Esophagus mucosa (tissue), 1 donor: ENCODE results near the gene DRAP1. TPM values are rescaled to one million over a fixed set of nuclear protein-coding genes. Genes with fewer than 3 reads are reported as not detected.
"Not testable (repeated sequence)": the region's sequence is repeated elsewhere in the genome, so short reads cannot be mapped to it uniquely, and the experiment has no call there.

Source experiments
- ATAC-seq: fragments of 200-7000 bp; cut with Tn5 transposase; one replicate; pipeline ENCODE4 v1.9.1; 2020
- total RNA-seq: library from RNA; stranded (reverse); gene quantifications from one replicate; pipeline ENCODE4 v1.2.4, GENCODE V29; 2023
- donor health status: DM: yes; HTN: yes; CAD: no.

The DRAP1 gene
- total RNA-seq, 1 donor from 2014 or later: 76.2 TPM

GRCh38 chr11:65886826-65887722, 32.2 kb upstream of the DRAP1 start:
- ATAC-seq: no peak

DNA sequence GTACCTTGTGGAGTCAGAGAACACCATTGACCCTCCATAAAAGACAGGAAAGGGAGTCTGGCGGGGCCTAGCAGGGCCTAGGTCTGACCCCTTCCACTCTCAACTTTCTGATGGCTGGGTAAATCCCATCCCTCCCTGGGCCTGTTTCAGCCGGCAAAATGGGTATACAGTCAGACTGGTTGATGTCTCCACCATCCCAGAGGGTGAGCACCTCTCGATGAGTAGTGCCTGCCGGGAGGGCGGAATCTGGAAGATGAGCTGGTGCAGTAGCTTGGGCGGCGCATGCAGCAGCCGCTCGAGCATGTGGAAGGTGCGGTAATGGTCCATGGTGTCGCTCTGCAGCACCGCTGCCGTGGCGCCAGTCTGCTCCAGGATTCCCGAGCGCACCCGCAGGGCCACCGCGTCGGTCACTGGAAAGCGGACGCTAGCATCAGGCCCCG, 31.5 kb upstream of the DRAP1 start:
- ATAC-seq: peak; percentile 5

DNA sequence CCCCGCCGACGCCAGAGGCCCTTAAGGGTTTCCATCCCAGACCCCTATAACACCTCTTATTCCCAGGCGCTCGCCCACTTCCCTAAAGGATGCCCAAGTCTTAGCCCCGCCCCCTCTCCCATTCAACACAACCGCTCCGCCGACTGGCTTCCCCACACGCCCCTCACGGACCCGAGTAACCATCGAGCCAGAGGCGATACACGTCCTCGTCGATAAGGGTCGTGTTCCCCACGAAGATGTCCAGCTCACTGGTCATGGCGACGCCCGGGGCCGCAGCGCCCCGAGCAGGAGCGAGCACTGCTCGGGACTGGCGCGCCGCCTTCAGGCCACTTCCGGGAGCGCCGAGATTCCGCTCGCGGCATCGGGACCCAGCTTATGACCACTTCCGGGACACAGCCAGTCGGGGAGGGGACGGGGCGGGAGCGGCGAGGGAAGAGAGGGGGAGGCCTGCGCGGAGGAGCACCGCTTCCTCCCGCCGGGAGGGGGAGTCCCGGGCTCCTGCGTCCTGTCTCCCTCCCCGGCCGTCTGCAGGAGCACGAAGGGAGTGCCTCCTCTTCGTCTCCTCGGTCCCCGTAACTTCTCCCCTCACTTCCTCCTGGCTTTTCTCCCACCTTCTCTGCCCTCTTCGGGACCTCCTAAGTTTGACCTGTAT, 30.9 kb upstream of the DRAP1 start, which contains the start of gene FIBP:
Gene FIBP (minus strand): TSS at position 309 of the 652 bp plus-strand sequence. CDS start 53 bp downstream, at position 256.
- peak; percentile 80 for ATAC-seq

DNA sequence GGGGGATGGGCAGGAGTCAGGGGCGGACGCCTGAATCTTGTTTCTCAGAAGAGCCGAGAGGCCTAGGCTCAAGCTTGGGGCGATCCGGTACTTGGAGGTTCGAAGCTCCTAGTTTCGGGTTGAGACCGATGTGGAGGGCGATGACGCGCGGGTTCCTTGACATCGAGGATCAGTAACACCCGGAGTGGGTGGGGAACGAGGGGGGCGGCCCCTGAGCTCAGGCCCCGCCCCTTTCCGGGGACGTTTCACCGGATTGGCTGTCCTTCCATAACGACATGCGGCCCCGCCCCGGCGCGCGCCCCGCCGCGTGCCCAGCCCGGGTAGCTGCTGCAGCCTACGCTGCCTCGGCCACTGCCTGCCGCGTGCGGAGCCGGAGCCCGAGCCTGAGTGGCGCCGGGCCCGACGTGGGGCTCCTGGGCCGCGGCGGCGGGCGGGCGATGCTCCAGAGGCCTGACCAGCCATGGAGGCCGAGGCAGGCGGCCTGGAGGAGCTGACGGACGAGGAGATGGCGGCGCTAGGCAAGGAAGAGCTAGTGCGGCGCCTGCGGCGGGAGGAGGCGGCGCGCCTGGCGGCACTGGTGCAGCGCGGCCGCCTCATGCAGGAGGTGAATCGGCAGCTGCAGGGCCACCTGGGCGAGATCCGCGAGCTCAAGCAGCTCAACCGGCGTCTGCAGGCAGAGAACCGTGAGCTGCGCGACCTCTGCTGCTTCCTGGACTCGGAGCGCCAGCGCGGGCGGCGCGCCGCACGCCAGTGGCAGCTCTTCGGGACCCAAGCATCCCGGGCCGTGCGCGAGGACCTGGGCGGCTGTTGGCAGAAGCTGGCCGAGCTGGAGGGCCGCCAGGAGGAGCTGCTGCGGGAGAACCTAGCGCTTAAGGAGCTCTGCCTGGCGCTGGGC, 28.7 kb upstream of the DRAP1 start, which contains the start of gene CCDC85B:
Gene CCDC85B (plus strand): TSS at position 350 of the 895 bp plus-strand sequence. CDS start 111 bp downstream, at position 461.
- ATAC-seq: peak; percentile 80

GRCh38 chr11:65891219-65892136, 27.7 kb upstream of the DRAP1 start:
- no peak for ATAC-seq

DNA sequence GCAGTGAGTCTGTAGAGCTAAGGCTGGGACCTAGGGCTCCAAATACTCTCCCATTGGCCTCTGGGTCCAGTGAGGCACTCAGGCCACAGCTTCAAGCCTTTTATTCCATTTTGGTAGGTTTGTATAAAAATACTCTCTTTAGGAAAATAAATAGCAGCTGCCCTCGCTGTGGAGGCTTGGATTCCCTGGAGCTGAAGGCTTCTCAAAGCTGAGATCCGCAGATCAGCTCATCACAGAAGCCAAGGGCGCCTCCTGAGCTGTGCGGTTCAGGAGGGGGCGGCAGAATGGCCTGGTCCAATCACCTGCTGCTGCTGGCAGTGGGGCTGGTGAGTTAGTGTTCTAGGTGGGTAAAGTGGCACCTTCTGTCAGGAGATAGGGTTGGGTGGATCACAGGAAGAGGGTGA, 27.1 kb upstream of the DRAP1 start:
- not testable (repeated sequence) for ATAC-seq

DNA sequence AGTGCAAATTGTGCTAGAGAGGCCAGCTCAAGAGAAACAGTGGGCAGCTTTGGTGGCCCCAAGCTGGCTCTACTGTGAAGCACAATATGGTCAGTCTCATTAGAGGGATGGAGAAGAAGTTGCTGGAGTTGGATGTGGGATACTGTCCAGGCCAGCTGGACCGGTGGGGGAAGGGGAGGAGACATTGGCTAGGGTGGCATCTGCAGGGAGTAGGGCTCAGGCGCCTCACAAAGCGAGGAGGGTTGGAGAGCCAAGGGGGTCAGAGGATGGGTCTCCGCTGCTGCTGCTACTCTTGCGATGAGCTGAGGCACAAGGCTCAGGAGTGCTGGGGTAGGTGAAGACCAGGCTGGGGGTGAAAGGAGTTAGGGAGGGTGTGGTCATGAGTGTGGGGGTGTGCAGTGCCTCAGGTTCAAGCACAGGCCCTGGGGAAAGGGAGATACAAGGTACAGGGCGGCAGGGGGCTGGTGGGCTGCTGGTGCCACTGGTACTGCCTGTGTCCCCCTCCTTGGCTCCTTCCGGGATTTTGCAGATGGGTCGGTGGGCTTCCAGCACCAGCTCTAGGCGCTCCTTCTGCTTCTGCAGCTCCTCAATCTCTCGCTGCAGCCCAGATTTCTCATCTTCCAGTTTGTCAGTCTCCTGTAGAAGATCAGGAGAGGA, 26.4 kb upstream of the DRAP1 start:
- ATAC-seq: no peak

DNA sequence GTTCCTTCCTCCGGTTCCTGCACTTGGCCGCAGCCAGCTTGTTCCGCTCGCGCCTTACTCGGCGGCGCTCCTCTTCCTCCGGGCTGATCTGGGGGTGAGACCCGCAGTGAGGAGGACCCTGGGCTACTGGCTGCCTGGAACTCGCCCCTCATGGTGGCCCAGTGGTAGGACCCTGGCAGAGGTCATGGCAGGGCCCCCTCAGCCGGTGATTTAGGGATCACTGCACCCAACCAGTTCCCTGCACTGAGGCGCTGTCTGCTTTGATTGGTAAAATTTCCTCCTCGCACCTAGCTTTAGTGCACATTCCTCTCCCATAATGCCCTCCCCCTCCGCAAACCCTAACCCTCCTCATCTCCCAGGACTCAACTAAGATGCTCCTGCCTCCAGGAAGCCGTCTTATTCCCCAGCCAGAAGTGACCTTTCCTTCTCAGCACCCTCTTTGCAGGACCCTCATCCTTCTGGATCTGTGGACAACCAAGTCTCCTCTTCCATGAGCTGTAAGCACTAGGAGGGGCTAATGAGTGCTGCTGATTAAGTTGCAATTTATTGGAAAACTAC, 25.1 kb upstream of the DRAP1 start:
- ATAC-seq: no peak

DNA sequence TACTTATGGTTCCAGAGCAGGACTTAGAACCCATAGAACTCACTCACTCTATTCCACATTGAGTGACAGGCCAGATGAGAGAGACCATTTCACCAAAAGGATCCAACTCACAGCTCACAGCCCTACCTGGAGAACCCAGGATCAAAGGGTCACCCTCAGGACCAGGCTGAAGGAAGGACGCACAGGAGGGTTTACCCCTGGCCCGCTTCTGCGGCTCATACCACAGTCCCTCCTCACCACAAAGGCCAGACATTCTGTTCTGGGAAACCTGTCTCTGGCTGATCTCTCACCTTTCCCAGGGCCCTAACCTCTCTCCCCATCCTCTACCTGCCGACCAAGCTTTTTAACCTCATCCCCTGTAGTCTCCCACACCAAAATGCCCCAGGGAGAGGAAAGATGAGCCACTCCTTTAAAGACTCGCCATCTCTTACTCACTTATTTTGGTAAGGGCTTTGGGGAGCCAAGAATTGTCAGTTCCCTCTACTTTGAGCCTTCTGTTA, 23.7 kb upstream of the DRAP1 start:
- ATAC-seq: no peak

DNA sequence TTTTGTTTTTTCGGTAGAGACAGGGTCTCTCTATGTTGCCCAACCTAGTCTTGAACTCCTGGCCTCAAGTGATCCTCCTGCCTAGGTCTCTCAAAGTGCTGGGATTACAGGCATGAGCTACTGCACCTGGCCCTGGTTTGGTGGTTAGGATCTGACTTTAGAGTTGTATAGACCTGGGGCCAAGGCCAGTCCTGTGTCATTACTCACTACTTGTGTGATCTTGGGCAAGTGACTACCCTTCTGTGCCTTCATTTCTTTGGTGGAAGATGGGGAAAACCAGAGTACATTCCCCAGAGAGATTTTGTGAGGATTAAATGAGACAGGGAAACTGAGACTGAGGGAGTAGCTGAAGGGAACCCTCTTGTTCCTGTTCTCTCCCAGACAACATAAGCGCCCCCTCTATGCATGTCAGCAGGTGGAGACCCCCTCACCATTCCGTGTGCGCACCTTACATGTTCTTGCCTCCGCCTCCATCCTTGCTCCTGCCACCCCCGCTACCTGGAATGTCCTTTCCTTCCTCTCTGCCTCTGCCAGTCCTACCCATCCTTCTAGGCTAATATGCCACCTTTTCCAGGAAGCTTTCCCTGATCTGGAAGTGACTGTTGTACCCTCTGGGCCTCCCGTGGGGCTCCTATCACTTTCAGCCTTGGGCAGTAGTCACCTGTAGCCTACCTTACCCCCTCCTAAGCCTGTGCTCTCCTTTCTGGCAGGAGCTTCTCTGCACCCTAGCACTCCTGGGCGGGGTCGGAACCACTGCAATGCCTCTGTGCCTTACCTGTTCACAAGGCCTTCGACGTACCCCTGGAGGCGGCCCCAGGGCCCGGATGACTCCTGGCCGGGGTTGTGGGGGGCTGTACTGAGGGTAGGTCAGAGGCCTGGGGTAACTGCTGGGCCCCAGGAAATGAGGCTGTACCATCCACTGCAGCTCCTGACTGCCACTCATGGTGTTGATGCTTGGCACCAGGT, 22.9 kb upstream of the DRAP1 start:
- ATAC-seq: no peak

- no peak for ATAC-seq
These were observed 22.2 kb upstream of the DRAP1 start for GRCh38 chr11:65897020-65897471.

DNA sequence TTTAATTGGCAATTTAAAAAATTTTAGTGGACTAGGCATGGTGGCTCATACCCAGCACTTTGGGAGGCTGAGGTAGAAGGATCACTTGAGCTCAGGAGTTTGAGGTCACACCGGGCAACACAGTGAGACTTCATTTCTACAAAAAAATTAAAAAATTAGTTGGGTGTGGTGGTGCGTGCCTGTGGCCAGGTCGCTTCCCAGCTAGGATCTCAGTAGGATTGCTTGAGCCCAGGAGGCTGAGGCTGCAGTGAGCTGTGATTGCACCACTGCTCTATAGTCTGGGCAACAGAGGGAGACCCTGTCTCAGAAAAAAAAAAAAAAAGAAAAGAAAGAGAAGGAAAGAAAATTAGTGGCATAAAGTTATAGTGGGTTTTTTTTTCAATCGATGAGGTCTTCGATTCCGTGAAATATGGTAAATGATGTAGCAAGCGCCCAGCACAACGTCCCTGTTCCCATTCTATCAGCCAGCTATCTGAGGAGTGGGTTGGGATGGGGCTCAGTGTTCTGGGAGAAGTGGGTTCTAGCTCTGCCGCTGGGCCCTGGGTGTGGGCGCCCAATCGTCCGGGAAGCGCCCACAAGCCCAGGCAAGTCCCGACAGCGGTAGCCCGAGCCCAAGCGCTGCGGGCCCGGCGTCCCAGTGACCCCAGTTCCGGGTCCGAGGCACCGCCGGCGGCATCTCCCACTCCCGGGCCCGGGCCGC, 20.4 kb upstream of the DRAP1 start:
- ATAC-seq: no peak

DNA sequence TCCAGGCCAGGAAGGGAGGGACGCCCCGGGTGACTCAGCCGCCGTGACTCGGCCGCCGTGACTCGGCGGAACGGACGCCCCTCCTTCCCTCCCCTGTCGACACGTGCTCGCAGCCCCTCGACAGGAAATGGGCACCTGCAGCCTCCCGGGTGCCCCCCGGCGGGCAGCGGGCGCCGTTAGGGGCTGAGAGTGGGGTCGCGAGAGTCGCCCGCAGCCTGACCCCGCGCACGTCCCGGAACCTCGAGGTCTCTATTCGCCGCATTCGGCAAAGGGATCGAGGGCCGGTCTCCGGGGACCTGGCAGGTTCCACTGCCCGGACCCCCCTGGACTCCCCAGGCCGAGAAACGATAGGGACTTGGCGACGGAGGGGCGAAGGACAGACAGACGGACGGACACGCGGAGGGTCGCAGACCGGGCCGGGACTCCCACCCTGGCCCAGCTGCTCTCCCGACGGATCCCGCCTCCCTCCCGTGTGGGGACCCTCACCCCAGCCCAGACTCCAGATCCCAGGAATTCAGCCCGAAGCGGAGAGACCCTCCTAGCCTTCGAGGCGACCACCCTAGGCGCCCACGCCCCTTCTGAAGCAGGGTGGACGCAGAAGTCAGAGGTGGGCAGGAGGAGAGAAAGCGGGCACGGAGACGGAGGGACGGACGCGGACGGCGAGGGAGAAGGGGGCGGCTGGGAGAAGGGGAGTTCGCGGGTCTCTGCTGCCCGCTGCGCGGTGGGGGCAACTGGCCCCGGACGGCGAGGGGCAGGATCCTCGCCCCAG, 19.7 kb upstream of the DRAP1 start:
- ATAC-seq: peak; percentile 57

DNA sequence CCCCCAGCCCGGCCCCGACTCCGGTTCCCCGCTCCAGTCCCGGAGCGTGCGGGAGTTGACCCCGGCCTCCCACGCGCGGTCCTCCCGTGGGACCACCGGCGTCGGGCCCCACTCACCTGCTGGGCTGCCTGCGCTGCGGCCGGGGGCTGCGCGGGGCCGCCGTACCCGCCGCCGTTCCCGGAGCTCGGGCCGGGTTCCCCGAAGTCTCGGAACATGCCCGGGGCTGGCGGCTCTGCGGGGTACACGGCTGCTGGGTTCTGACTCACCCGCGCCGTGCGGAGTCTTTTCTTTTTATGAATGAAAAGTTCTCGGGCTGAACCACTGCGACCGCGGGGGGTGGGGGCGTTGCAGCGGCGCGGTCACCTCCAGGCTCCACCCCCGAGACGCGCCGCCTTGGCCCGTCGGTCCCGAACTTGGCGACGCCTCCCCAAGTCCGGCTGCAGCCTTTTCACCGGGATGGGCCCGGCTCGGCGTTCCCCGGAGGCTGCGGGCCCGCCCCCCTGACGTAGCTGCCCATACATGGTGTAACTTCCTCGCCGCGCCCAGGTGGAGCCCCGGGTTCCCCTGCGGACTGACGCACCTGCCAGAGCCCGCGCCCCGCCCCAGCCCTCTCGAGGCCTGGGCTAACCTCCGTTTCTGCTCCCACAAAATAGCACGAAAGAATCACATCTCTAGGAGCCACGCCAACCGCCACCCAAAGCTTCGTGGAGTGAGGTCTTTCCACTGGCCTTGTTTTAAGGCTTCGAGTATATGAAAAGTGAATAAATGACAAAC, 18.9 kb upstream of the DRAP1 start, which contains the start of gene FOSL1:
Gene FOSL1 (minus strand): TSS at position 264 of the 774 bp plus-strand sequence. CDS start 49 bp downstream, at position 215.
- peak; percentile 88 for ATAC-seq

DNA sequence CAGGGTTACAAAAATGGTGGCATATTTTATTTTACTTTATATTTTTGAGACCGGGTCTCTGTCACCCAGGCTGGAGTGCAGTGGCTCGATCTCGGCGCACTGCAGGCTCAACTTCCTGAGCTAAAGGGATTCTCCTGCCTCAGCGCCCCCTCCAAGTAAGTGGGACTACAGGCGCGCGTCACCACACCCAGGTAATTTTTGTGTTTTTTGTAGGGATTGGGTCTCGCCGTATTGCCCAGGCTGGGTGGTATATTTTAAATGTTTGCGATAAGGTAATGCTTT, 18.4 kb upstream of the DRAP1 start:
- ATAC-seq: no peak

DNA sequence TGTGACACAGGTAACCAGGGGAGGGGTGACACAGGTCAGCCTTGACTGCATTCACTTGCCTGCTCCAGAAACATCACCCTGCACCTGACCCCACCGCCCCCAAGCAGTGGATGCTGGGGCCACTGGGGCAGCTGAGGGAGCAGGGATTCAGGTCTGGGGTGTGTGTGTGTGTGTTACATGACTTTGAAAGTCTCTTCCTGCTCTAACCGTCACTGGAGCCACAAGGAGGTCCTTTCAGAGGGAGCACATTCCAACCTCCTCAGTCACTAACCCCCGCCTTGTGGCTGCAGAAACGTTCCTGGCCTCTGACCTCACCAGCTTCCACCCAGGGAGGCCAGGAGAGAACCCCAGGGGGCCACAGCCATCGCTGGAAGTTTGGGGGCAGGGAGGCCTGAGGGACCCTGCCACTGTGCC, 16.2 kb upstream of the DRAP1 start:
- ATAC-seq: peak; percentile 13

DNA sequence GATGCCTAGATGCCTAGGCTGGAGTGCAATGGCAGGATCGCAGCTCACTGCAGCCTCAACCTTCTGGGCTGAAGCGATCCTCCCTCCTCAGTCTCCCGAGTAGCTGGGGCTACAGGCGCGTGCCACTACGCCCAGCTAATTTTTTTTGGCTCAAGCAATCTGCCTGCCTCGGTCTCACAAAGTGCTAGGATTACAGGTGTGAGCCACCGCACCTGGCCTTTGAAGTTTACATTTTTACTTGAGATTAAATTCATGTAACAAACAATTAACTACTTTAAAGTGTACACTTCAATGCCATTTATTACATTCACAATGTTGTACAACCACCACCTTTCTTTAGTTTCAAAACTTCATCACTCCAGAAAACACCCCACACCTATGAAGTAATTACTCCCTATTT, 15.5 kb upstream of the DRAP1 start:
- ATAC-seq: no peak
